Endothelial cell (in vitro differentiated cells): ENCODE results near the gene ZNF300. TPM values are rescaled to one million over a fixed set of nuclear protein-coding genes. Genes with fewer than 3 reads are reported as not detected.

ENCODE experiments used
- total RNA-seq: library from RNA; stranded (reverse); fragmentation: NEBNext Ultra II Directional; extraction: Animal tissue kit (Norgen Biotek cat#: 25700); gene quantifications from one replicate; pipeline ENCODE4 v1.2.1, GENCODE V29; 2021; ENCODE audit not compliant: unreplicated experiment

The ZNF300 gene
- total RNA-seq, 1 donor from 2014 or later = 11.1 TPM

Other genes with a start within 250 kb of the ZNF300 start
- gene MYOZ3, start 243.7 kb downstream of the ZNF300 start, total RNA-seq = 12.0 TPM
- gene RBM22, start 203.9 kb downstream of the ZNF300 start, total RNA-seq = 54.5 TPM
- gene DCTN4, start 146.0 kb downstream of the ZNF300 start, total RNA-seq = 50.3 TPM
- gene SMIM3, start 126.2 kb downstream of the ZNF300 start, total RNA-seq = 3.0 TPM
- gene IRGM, start 58.5 kb downstream of the ZNF300 start, total RNA-seq = not detected
- 32.5 TPM for gene GPX3, start 115.6 kb upstream of the ZNF300 start, total RNA-seq
- 76.0 TPM for gene TNIP1, start 176.1 kb upstream of the ZNF300 start, total RNA-seq